NCI-H146 (cell line): ENCODE data around the gene CHAD.
"Not testable (repeated sequence)": the region's sequence is repeated elsewhere in the genome, so short reads cannot be mapped to it uniquely, and the experiment has no call there.

Experiments
- DNase-seq: peaks from one replicate; lab custom pipeline; 2025; lab: John Stamatoyannopoulos, UW

CHAD gene

GRCh38 chr17:50493744-50494143 lies 25.1 kb upstream of the CHAD start:
- DNase-seq, result no peak

- DNase-seq, result no peak
Measured at GRCh38 chr17:50492214-50492613, 23.5 kb upstream of the CHAD start.

GRCh38 chr17:50491505-50491904 lies 22.8 kb upstream of the CHAD start:
- no peak for DNase-seq

GRCh38 chr17:50488880-50489279 lies 20.2 kb upstream of the CHAD start:
- no peak for DNase-seq

- DNase-seq, result no peak
Measured at GRCh38 chr17:50487213-50488096, 18.8 kb upstream of the CHAD start.

- no peak for DNase-seq
Measured at GRCh38 chr17:50484386-50485155, 15.9 kb upstream of the CHAD start.

GRCh38 chr17:50483266-50483665 lies 14.6 kb upstream of the CHAD start:
- DNase-seq, result no peak

- peak; percentile 69 for DNase-seq
Measured at GRCh38 chr17:50482516-50482915, 13.8 kb upstream of the CHAD start.

GRCh38 chr17:50482110-50482509 lies 13.4 kb upstream of the CHAD start:
- no peak for DNase-seq

GRCh38 chr17:50481648-50482047 lies 13.0 kb upstream of the CHAD start:
- DNase-seq, result no peak

GRCh38 chr17:50480854-50481490 lies 12.3 kb upstream of the CHAD start:
- DNase-seq, result no peak

- DNase-seq, result no peak
Measured at GRCh38 chr17:50480142-50480764, 11.6 kb upstream of the CHAD start.

- peak; percentile 80 for DNase-seq
Measured at GRCh38 chr17:50479522-50480141, 11.0 kb upstream of the CHAD start.

GRCh38 chr17:50478391-50479381 lies 10.0 kb upstream of the CHAD start, which contains the start of gene RSAD1:
Gene RSAD1 (plus strand): TSS chr17:50478860. CDS start chr17:50478885, 25 bp downstream.
- DNase-seq, result peak; percentile 92

GRCh38 chr17:50477976-50478375 lies 9.3 kb upstream of the CHAD start:
- DNase-seq, result no peak

GRCh38 chr17:50476545-50477315 lies 8.1 kb upstream of the CHAD start:
- no peak for DNase-seq

GRCh38 chr17:50475775-50476544 lies 7.3 kb upstream of the CHAD start:
- DNase-seq, result not testable (repeated sequence)

GRCh38 chr17:50475362-50475761 lies 6.7 kb upstream of the CHAD start:
- no peak for DNase-seq

- no peak for DNase-seq
Measured at GRCh38 chr17:50474523-50474922, 5.8 kb upstream of the CHAD start.
